NCI-H748 (cell line): Measurements from ENCODE around the gene TUBGCP6.
"Not testable (repeated sequence)": the region's sequence is repeated elsewhere in the genome, so short reads cannot be mapped to it uniquely, and the experiment has no call there.

Experiments
- DNase-seq: peaks from one replicate; lab custom pipeline; 2025; ENCODE audit not compliant: unreplicated experiment; lab: John Stamatoyannopoulos, UW

TUBGCP6 gene

GRCh38 chr22:50280708-50281383 is 36.0 kb upstream of the TUBGCP6 start:
- no peak for DNase-seq

GRCh38 chr22:50280022-50280707 is 35.3 kb upstream of the TUBGCP6 start:
- DNase-seq: no peak

DNA sequence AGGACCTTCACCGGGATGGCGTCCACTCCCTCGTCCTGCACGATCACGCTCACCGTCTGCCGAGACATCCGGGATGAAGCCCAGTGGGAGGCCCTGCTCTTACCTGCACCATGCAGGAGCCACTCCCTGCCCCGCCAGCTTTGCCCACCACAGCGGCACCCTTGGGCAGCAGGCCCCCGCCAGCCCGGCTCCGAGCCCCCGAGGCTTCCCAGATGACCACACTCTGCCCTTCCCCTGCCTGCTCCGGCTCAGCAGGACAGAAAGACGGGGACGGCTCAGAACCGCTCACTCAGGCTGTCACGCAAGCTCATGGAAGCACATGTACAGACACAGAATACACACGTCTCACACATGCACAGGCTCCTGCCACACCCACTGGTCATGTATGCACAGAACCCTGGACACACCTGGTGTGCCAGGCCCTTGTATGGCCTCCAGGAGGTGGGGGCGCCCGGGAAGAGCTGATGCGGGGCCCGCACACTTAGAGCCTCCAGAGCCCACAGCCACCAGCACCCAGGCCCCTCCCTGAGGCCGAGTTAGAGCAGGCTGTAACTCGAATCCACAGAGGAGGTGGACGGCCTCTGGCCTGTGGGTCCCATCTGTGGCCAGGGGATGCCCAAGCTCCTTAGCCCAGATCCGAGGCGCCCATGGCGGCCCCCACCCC is 34.3 kb upstream of the TUBGCP6 start:
- no peak for DNase-seq

GRCh38 chr22:50278461-50278860 is 33.6 kb upstream of the TUBGCP6 start:
- no peak for DNase-seq

DNA sequence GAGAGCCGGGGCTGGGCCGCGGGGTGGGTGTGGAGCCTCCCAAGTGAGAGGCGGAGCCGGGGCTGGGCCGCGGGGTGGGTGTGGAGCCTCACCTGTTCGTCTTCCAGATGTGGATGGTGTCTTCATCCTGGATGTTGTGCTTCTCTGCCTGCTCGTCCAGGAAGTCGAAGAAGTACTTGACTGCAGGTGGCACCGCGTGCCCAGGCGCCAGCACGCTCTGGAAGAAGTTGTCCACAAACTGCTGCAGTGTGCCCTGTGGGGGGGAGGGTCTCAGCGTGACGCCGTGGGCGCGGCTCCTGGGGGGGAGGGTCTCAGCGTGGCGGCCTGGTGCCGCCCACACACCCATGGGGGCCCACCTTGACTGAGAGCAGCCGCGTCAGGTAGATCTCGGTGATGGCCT is 32.9 kb upstream of the TUBGCP6 start:
- DNase-seq: no peak

DNA sequence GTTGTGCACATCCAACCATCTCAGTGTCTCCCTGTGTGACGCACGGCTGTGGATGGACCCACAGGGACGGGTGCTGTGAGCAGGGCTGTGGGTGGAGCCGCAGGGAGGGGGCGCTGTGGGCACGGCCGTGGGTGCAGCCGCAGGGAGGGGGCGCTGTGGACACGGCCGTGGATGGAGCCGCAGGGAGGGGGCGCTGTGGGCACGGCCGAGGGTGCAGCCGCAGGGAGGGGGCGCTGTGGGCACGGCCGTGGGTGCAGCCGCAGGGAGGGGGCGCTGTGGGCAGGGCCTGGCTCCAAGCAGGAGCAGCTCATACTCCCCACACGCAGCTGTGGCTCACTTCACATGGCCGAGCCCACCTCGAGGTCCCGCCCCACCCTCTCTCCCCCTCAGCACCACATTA is 31.3 kb upstream of the TUBGCP6 start:
- DNase-seq: peak; percentile 23

DNA sequence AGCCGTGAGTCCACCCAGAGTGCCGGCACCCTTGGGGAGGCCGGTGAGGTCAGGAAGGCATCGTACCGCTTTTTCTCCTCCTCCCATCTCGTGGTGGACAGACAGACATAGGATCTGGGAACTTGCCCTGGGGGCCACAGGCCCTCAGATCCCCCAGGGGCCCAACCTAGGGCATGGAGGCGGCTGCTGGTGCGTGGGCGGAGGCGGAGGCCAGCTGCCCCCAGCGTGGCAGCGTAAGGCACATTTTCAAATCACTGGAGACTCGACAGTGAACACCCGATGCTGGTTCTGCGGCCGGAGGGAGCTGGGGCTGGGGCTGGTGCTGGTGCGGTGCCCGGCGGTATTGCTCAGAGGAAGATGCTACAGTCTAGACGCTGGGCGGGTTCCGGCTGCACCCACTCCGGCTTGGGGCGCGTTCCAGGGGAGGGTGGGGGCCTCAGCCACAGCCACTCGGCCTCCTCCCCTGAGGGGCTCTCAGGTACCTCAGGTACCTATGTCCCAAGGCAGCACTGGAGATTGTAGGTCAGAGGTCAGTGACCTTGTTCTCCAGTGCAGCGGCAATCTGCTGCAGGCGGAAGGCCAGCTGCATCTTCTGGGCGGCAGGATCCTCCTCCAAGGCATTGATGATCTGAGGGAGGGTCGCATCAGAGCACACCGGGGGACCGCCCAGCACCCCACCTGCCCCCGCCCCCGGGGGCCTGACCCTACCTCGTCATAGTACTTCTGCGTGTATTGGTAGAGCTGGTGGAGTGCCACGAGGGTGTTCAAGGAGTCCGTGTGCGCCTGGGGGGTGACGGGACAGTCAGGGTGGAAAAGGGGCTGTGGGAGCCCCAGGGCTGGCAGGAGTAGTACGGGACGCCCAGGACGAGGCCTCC is 30.6 kb upstream of the TUBGCP6 start:
- DNase-seq: no peak

DNA sequence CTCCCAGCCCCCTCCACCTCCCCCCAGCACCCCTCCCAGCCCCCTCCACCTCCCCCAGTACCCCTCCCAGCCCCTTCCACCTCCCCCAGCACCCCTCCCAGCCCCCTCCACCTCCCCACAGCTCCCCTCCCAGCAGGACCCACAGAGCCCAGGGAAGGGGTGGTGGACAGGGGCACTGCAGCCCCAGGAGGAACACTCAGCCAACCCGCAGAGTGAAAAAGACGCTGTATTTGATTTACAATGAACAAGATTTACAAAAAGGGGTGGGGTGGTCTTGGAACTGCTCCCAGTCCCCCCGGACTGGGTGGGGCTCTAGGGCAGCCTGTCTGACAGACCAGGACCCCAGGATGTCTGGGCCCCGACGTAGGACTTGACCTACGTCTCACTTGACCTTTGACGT is 29.9 kb upstream of the TUBGCP6 start:
- no peak for DNase-seq

DNA sequence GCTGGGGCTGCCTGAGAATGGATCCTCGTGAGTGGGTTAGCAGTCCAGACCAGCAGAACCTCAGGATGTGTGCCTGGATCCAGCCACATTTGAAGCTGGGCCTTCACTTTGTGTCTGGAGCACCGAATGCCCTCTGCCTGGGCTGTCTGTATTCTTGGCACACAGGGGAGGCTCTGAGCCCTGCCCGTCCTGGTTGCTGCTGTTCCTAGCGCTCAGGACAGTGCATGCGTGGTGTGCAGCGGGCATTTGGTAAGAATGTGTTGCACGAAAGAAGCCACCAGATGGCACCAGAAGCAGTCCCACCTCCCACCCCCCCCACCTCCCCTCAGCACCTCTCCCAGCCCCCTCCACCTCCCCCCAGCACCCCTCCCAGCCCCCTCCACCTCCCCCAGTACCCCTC is 29.5 kb upstream of the TUBGCP6 start:
- DNase-seq: peak; percentile 59

- not testable (repeated sequence) for DNase-seq
Observed at GRCh38 chr22:50273781-50274180, 29.0 kb upstream of the TUBGCP6 start.

DNA sequence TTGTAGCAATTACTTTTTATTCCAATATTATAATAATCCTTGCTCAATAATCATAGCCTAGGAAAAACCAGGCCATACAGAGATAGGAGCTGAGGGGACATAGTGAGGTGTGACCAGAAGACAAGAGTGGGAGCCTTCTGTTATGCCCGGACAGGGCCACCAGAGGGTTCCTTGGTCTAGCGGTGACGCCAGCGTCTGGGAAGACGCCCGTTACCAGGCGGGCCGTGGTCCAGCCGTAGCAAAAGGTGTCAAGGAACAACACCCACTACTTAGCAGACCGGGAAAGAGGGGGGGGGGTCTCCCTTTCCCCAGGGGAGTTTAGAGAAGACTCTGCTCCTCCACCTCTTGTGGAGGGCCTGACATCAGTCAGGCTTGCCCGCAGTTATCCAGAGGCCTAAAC is 28.5 kb upstream of the TUBGCP6 start:
- not testable (repeated sequence) for DNase-seq

DNA sequence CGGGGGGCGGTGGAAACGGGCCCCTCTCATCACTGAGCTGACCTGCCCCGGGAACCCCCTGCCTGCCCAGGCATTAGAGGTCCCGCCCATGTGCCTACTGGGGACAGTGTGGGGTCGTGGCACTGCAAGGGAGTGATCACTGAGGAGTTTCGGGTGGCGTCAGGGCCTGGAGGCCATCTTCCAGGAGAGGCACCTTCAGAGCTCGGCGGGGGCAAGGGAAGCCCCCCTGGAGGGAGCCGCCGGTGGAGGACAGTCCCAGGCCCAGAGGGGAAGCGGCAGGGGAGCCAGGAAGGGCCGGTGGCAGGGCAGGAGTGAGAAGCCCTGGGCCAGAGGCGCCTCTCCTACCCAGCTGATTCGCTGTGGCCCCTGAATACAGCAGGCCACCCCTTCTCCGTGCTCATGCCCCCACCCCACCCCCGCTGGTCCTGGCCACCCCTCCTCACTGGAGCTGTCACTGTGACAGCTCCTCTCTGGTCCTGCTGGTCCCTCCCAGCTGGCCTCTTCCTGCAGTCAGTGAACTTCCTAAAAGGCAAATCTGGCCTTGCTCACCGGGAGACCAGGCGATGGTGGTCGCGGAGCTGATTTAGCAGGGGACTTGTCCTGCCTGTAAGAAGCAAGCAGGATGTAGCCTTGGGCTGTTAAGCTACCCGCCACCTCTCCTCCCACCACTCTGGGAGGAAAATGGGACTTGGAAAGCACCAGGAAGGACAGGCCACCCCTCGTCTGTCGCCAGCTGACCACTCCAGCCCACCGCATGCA is 27.4 kb upstream of the TUBGCP6 start:
- peak; percentile 43 for DNase-seq

DNA sequence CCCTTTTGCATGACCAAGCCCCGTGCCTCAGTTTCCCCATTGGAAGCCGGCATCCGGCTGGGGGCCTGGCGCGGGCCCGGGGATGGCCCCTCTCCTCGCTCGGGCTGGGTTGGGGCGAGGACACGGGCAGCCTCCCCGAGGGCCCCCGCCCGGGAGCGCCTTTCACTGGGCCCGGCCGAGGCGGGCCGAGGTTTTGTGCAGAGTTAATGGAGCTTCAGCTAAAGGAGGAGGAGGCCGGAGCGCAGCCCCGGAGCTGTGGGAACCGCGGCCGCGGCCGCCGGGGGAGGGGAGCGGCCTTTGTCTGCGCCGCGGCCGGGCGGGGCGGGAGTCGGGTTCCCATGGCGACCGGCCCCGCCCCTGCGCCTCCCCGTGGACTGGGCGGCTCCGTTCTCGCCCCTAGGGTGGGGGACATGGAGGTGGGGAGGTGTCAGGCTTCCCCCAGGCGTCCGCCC is 26.7 kb upstream of the TUBGCP6 start:
- DNase-seq: peak; percentile 89

- DNase-seq: peak; percentile 66
Observed at GRCh38 chr22:50270666-50271394, 26.0 kb upstream of the TUBGCP6 start.

DNA sequence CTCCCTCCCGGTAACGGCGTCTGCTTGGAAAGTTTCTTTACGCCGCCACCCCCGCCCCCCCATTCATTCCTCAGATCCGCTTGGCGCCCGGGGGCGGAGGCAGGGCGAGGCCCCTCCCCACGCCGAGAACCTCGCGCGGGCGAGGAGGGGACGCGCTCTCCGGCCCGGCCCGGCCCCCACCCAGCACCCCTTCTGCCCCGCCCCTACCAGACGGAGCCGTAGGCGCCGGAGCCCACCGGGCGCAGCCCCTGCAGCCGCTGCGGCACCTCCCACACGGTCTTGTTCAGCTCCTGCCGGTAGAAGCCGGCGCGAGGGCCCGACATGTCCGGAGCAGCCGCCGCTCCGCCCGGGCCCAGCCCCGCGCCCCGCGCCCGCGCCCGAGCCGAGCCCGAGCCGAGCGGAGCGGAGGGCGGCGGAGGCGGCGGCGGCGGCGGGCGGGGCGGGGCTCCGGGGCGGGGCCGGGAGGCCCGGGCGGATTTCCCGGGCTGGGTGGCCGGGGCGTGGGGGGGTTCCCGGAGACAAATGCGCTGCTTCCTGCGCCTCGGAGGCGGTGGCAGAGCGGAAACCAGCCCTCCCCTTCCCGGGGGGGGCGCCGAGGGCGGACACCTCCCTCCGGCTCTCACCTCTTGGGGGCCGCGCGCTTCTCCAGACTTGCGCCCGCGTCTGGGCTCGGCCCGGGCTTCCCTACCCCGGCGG is 25.3 kb upstream of the TUBGCP6 start, which contains the start of gene MAPK11:
Gene MAPK11 (minus strand): TSS at position 411 of the 696 bp plus-strand sequence. CDS start 88 bp downstream, at position 323.
- peak; percentile 67 for DNase-seq

DNA sequence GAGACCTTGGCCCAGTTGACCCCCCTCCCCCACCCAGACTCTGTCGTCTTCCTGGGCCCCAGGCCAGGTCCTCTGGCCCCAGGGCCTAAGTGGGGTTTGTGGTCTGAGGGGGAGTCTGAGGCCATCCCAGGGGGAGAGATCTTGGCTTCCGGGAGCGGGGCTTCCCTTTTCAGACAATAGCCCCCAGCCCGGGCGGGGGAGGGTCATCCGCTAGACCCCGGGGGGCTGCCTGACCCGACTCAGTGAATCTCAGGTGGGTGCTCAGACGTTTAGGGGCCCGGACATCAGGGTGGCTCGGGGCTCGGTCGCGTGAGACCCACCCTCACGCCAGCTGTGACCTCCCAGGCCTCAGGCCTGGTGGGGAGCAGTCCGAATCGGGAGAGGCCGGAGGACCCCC is 24.7 kb upstream of the TUBGCP6 start:
- DNase-seq: no peak

DNA sequence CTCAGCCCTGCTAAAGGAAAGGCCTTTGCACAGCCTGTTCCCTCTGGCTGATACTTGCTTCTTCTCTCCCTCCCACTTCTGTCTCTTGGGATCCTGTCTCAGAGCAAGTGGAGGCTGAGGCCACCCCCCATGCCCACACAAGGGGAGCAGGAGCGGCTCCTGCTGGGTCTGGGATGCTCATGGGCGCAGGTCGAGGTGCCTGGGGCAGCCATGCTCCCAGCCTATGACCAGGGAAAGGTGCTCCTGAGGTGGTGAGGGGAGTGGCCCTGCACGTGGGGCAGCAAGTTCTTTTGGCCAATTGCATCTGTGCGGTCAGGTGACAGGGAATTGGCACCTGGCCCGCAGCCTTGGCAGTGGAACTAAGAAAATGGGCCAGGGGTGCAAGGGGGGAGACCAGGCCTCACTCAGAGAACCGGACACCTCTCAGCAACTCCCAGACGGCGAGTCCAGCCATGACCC is 23.9 kb upstream of the TUBGCP6 start:
- peak; percentile 25 for DNase-seq

DNA sequence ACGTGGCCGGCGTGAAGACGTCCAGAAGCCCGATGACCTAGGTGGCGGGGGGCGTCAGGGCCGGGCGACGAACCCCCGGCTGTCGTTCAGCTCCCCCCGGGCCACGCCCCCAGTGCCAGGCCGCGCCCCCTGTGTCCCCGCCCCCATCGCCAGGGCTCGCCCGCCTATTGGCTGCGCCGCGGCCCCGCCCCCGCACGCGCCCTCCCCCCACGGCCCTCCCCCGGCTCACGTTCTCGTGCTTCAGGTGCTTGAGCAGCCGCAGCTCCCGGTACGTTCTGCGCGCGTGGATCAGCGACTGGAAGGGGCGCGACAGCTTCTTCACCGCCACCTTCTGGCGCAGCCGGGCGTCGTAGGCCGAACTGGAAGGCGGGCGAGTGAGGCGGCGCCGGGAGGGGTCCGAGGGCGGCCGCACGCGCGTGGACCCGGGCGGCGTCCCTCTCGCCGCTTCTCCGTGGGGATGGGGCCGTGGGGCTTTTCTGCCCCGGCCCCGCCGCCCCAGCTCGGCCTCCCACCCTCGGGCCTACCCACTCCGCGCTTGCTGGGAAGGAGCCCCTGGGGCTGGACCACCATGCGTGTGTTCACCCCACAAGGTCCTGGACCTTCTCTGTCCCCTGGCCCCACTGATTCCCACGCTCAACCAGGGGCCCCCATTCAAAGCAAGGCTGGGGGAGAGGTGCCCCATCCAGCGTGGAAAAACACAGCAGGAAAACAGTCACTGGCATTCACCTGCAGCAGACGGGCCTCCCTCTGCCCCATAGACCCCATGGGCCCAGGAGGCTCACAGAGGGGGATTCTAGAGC is 23.0 kb upstream of the TUBGCP6 start:
- DNase-seq: no peak
